Amygdala (tissue), 56 donors: ENCODE results near the gene TGFBRAP1.
A peak's percentile ranks its signal among the peaks of the same experiment; 100 is the strongest.
"Not testable (repeated sequence)": the region's sequence is repeated elsewhere in the genome, so short reads cannot be mapped to it uniquely, and the experiment has no call there.

Source experiments
- DNase-seq, 56 donors: peaks; one replicate each; lab custom pipeline; 2025; lab: John Stamatoyannopoulos, UW

TGFBRAP1 gene

GRCh38 chr2:105358593-105358992 lies 29.1 kb upstream of the TGFBRAP1 start:
- DNase-seq = no peak

- no peak for DNase-seq
These were observed 27.6 kb upstream of the TGFBRAP1 start for GRCh38 chr2:105357122-105357521.

GRCh38 chr2:105344704-105345345 lies 15.3 kb upstream of the TGFBRAP1 start:
- no peak for DNase-seq

GRCh38 chr2:105339414-105339813 lies 9.9 kb upstream of the TGFBRAP1 start:
- no peak for DNase-seq

- no peak for DNase-seq
These were observed 8.5 kb upstream of the TGFBRAP1 start for GRCh38 chr2:105338020-105338385.

GRCh38 chr2:105337122-105338019 lies 7.8 kb upstream of the TGFBRAP1 start, which contains the start of gene C2orf49:
Gene C2orf49 (plus strand): TSS chr2:105337540. CDS start chr2:105337588, 48 bp downstream.
- DNase-seq = peak; percentile 37 to 98 (median 83)

GRCh38 chr2:105336786-105337121 lies 7.2 kb upstream of the TGFBRAP1 start:
- DNase-seq = no peak

GRCh38 chr2:105335469-105335868 lies 5.9 kb upstream of the TGFBRAP1 start:
- DNase-seq = no peak

- DNase-seq = no peak
These were observed 4.7 kb upstream of the TGFBRAP1 start for GRCh38 chr2:105334211-105334610.

- DNase-seq = no peak
These were observed 1.3 kb upstream of the TGFBRAP1 start for GRCh38 chr2:105330681-105331375.

- DNase-seq = peak in 8 of 56 donors; percentile 24 to 55 (median 38)
These were observed 359 bp downstream of the TGFBRAP1 start for GRCh38 chr2:105329197-105329554.

GRCh38 chr2:105328281-105329196 lies 996 bp downstream of the TGFBRAP1 start:
- peak in 20 of 56 donors; percentile 5 to 56 (median 26) for DNase-seq

GRCh38 chr2:105327690-105328089 lies 1.8 kb downstream of the TGFBRAP1 start:
- DNase-seq = no peak

- DNase-seq = not testable (repeated sequence)
These were observed 2.3 kb downstream of the TGFBRAP1 start for GRCh38 chr2:105327271-105327670.

- DNase-seq = no peak
These were observed 4.1 kb downstream of the TGFBRAP1 start for GRCh38 chr2:105325389-105325963.

- no peak for DNase-seq
These were observed 4.8 kb downstream of the TGFBRAP1 start for GRCh38 chr2:105324732-105325131.

- DNase-seq = no peak
These were observed 5.4 kb downstream of the TGFBRAP1 start for GRCh38 chr2:105324101-105324500.

- no peak for DNase-seq
These were observed 6.4 kb downstream of the TGFBRAP1 start for GRCh38 chr2:105323111-105323510.

GRCh38 chr2:105321875-105322646 lies 7.5 kb downstream of the TGFBRAP1 start:
- DNase-seq = no peak
